CD4-positive, alpha-beta T cell treated with Interleukin-17A for 4 hours (primary cell): ENCODE data around the gene TGFB1.

ENCODE experiments used
- DNase-seq: peaks from one replicate; pipeline ENCODE4 v3.0.0-alpha.2; 2020; ENCODE audit warnings: mixed read lengths

The TGFB1 gene

GRCh38 chr19:41339936-41340335 is 13.8 kb downstream of the TGFB1 start:
- no peak for DNase-seq

- DNase-seq = no peak
Measured at GRCh38 chr19:41335467-41335866, 18.3 kb downstream of the TGFB1 start.

GRCh38 chr19:41334793-41335192 is 18.9 kb downstream of the TGFB1 start:
- DNase-seq = no peak

DNA sequence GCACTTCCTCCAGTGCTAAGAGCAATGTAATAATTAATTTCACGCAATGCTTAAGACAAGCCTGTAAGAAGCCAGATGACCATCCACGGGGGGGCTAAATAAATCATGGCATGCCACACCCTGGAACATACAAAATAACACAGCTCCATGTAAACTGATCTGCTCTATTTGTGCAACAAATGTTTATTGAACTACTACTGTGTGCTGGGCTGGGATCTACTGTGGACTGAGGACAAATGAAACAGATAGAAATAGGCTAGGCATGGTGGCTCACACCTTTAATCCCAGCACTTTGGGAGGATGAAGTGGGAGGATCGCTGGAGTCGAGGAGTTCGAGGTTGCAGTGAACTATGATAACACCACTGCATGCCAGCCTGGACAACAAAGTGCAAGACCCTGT is 21.3 kb downstream of the TGFB1 start:
- DNase-seq = no peak

DNA sequence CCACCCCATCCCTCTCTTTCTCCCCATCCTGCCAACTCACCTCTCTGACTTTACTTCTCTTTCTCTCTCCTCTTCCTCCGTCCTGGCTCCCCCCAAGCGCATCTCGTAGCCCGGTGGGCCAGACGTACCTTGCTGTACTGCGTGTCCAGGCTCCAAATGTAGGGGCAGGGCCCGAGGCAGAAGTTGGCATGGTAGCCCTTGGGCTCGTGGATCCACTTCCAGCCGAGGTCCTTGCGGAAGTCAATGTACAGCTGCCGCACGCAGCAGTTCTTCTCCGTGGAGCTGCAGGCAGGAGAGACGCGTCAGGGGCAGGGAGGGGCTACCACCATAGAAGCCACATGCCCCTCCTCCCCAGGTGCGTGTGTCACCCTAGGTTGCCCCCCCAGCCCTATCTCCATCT is 21.7 kb downstream of the TGFB1 start:
- DNase-seq = no peak

GRCh38 chr19:41330946-41331678 is 22.6 kb downstream of the TGFB1 start:
- no peak for DNase-seq

DNA sequence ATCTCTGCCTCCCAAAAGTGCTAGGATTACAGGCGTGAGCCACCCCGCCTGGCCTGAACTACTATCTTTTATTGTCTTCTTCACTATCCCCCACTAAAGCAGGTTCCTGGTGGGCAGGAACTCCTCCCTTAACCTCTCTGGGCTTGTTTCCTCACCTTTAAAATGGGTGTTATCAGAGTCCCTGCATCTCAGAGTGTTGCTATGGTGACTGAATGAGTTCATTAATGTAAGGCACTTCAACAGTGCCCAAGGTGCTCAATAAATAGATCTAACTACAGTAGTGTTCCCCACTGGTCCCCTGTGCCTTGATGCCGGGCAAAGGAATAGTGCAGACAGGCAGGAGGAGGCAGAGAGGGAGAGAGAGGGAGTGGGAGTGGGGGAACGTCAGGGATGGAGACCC is 23.2 kb downstream of the TGFB1 start:
- DNase-seq = no peak

DNA sequence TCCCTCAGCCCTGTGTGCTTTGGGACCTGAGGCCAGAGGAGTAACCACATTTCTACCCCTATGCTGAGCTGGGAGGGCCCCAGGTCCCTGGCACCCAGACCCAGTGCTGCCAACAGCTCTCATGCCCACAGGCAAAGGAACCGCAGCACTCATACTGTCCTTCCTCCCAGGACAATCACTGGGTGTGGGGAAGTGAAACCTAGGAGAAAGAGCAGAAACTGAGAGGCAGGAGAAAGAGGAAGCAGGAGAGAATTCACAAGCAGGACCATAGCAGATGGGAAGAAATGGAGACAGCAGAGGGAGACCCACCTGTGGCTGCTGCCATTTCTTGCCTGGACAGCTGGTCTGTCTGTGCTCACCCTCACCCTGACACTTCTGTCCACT is 24.9 kb downstream of the TGFB1 start:
- DNase-seq = no peak

DNA sequence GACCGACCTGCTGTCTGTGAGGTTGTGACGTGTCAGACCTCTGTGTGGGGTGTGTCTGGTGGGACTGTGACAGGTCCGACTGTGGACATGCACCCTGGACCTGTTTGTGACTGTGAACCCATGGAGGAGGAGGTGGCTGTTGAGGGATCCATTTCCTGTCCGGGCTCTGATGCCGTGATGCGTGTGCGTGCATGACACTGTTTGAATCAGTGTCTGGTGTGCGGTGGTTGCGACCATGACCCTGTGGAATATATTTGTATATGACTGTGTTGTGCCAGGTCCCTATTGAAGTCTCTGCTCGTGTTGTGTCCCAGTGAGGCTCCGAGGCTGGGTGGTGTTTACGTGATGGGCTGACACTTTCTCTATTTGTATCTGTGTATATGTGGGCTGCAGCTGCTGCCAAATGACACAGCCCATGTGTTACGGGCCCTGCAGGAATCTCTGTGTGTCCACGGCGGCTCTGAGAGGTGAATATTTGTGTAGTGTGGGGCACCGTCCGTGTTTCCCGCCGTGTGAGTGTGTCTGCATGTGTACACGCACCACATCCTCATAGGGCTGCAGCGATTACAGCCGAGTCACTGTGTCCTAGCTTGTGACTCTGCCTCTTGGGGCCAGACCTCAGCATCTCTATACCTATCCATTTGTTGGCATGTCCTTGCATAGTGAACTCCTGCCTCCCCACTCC is 25.4 kb downstream of the TGFB1 start:
- peak; percentile 61 for DNase-seq

GRCh38 chr19:41327576-41328156 is 26.1 kb downstream of the TGFB1 start:
- peak; percentile 83 for DNase-seq

GRCh38 chr19:41327076-41327575 is 26.6 kb downstream of the TGFB1 start:
- DNase-seq = peak; percentile 46

GRCh38 chr19:41325947-41326706 is 27.6 kb downstream of the TGFB1 start:
- peak; percentile 44 for DNase-seq

DNA sequence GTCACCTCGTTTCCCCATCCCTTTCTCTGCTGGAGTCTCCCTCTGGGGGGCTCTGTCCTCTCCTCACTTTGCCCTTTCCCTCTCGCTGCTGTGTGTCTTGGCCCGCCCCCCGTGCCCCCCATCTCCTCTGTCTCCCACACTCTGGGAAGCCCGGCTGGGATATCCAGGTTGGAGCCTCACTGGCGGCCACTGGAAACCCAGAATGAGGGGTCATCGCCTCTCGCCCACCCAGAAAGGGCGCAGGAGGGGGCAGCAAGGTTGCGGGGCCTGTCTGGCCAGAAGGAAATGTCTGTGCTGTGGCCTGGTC is 28.1 kb downstream of the TGFB1 start:
- DNase-seq = no peak

DNA sequence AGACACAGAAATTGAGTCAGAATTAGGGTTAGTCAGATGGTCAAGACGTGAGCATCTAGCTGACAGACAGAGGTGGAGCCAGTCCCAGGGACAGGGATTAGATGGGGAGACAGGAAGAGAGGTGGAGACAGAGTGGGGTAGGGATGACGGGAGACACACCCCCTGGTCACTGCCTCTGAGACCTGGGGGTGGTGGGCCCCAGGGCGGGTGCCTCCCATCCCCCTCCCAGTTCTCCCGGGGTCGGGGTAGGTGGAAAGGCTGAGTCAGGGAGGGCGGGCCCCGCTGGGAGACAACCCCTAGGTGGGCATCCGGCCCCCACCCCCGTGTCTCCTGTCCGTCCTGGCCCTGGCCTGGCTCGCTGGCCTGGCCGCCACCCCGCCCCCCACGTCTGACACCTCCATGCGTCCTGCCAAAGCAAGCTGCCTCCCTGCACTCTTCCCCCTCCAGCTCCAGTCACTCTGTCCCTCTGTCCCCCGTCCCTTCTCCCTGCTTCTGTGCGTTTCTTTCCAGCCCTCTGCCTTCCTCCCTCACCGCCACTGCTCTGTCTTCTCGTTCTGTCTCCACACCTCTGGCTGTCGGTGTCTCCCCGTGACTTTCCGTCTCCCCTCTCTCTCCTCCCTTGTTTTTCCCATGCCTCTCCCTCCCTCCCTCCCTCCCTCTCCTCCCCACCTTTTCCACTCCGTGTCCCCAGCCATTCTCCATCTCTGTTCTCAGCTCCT is 28.6 kb downstream of the TGFB1 start:
- DNase-seq = peak; percentile 29

DNA sequence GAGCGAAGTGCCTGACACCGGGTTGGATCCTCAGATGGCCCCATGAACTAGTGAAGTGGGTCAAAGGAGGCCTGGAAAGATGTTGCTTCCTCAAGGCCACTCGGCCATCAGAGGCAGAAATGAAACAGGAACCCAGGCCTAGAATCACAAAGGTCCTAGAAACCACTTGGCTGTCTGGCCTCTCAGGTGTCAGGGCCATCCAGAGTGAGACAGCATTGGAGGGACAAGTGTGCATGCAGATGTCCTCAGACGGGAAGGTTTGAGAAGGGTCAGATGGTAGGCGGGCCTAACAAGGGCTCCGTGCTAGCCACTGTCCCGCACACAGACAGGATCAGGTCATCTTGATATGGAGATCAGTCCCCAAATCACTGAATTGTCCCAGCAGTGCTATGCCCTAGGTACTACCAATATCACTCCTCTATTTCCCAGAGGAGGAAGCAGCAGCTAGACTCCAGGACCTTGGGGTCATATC is 29.5 kb downstream of the TGFB1 start:
- no peak for DNase-seq

DNA sequence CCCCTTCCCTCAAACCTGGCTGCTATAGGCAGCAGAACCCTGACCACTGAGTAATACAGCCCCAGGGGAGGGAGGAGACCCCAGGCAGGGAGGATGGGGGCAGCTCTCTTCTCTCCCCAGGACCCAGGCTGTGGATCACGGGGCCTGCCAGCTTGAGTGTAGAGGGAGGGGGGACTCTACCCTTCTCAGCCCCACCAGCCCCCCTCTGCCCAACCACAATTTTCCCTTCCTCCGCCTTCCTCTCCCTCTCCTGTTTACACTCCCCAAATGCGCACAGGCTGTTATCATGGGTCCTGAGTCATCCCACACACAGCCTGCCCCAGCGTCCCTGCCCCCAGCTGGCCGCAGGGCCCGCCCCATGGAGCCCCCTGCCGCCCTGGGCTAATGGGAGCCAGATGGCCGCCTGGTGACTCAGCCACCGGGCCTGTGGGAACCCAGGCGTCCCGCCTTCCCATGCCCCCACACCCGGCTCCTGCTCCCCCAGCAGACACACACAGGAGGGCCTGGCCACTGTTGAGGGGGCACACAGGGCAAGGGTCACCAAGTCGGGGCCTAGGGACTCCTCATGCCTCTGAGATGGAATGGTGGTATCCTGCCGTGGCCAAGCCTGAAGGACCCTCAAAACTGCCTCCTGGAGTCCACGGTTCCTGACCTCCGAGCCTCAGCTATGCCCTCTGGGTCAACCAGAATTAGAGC is 30.1 kb downstream of the TGFB1 start:
- no peak for DNase-seq

GRCh38 chr19:41323023-41323422 is 30.7 kb downstream of the TGFB1 start:
- DNase-seq = no peak

GRCh38 chr19:41322451-41322850 is 31.3 kb downstream of the TGFB1 start:
- DNase-seq = no peak

DNA sequence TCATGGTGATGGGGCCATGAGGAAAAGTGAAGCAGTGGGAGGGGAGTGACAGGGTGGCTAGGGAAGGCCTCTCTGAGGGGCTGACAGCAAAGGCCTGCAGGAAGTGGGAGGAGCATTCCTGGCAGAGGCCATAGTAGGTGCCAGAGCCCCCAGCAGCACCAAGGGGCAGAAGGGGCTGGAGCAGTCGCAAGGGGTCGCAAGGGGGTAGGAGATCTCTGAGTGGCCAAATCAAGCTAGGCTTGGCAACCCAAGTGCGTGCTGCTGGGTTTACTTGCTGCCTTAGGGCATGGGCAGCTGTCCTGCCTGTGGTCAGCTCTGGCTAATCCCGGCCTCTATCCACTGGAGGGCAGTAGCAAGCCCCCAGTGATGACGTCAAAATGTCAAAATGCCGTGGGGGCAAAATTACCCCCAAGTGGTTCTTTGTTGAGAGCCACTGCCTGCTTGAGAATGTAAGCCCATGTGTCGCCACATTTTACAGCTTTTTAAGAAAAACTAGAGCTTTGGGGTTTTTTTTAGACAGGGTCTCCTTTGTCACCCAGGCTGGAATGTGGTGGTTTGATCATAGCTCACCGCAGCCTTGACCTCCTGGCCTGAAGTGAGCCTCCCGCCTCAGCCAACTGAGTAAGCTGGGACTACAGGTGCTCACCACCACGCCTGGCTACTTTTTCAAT is 32.0 kb downstream of the TGFB1 start:
- no peak for DNase-seq

DNA sequence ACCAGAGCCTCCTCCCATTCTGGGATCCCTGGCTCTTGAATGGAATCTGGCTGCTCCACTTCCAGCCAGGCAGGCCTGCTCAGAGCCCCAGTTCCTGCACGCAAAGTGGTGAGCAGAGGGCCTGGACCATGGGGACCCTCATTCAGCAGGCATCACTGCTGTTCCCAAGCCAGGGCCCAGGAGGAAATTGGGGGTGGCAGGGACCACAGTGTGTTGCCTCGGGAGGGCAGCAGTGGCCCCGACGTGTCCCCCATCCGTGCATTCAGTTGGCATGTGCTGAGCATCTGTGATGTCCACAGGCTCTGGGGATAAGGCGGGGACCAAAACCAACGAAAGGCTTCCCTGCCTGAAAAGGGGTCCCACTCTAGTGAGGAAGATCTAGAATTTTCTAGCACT is 32.5 kb downstream of the TGFB1 start:
- DNase-seq = no peak

DNA sequence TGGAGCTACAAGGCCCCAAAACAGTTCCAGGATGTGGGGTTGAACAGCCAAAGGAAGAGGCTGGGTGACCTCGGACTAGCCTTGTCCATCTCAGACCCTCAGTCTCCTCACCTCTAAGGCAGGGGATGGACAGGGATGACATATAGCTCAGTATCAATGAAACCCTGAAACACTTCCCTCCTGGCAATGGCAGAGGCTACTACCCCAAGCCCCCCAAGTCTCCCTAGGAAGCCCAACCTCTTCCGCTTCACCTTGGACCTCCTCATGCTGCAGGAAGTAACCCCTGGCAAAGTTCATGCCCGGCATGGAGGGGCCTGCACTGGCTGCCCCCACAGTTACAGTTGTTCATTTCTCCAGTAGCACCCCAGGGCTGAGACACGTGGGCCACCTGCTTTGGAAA is 33.2 kb downstream of the TGFB1 start:
- no peak for DNase-seq

- no peak for DNase-seq
Measured at GRCh38 chr19:41320185-41320518, 33.6 kb downstream of the TGFB1 start.
